ENCODE data around the gene AMN.

- no peak for TF ChIP-seq JUND (IDR thresholded peaks at IDR 0.05)
- no peak for TF ChIP-seq CTCF (IDR thresholded peaks at IDR 0.05; ENCODE audit: low read depth, low read length, missing input control)
- TF ChIP-seq MAX (IDR thresholded peaks at IDR 0.05) = no peak
- no peak for TF ChIP-seq REST (IDR thresholded peaks at IDR 0.05)
- TF ChIP-seq YY1 (IDR thresholded peaks at IDR 0.05) = no peak
- TF ChIP-seq SP1 (IDR thresholded peaks at IDR 0.05) = no peak
- no peak for TF ChIP-seq HNF4A (conservative IDR thresholded peaks at IDR 0.05)
- TF ChIP-seq TAF1 (conservative IDR thresholded peaks at IDR 0.05) = no peak
- no peak for TF ChIP-seq EGR1 (IDR thresholded peaks at IDR 0.05; ENCODE audit: low read depth in 2 of 2)
Observed at GRCh38 chr14:102907303-102907844, 15.1 kb upstream of the AMN start.

Data from liver (tissue), 3 donors.